Large intestine (tissue), 12 donors: Measurements from ENCODE around the gene SRPX2. TPM values are rescaled to one million over a fixed set of nuclear protein-coding genes. Genes with fewer than 3 reads are reported as not detected.

ENCODE experiments used
- DNase-seq, 2 donors: peaks; one replicate each; pipeline versions ENCODE4 v3.0.0 to v3.0.0-alpha.2; 2013
- H3K27ac ChIP-seq: one replicate; pipeline ENCODE4 v1.5.1; 2013; ENCODE audit warnings: low read length
- H3K27me3 ChIP-seq: 2 replicates; pipeline ENCODE4 v1.6.1; 2013; ENCODE audit warnings: low read length; ENCODE audit not compliant: control insufficient read depth, insufficient read depth
- H3K36me3 ChIP-seq: 2 replicates; pipeline ENCODE4 v1.6.1; 2013; ENCODE audit warnings: low read length; ENCODE audit not compliant: control insufficient read depth, insufficient read depth
- H3K4me1 ChIP-seq: one replicate; pipeline ENCODE4 v1.6.1; 2013; ENCODE audit warnings: low read length; ENCODE audit not compliant: control insufficient read depth, insufficient read depth
- H3K4me3 ChIP-seq: one replicate; pipeline ENCODE4 v1.5.1; 2013; ENCODE audit warnings: low read length
- H3K9me3 ChIP-seq: one replicate; pipeline ENCODE4 v1.6.1; 2013; ENCODE audit warnings: mild to moderate bottlenecking, low read depth, low read length, moderate library complexity; ENCODE audit not compliant: control insufficient read depth
- WGBS: methylation state at CpG from one replicate; pipeline ENCODE4 v1.1.5; 2013; ENCODE audit warnings: low lambda C conversion rate; ENCODE audit not compliant: insufficient coverage; 5-methylcytosine and 5-hydroxymethylcytosine counted together
- long read RNA-seq, 11 donors: transcript quantifications; one replicate each; lab custom pipeline, GENCODE V29; 2026
- polyA plus RNA-seq: library from polyadenylated mRNA; unstranded; fragments of 120-200 nt; gene quantifications from one replicate; pipeline ENCODE4 v1.2.1, GENCODE V29; 2013

SRPX2 gene
- 6.1 TPM for polyA plus RNA-seq
- long read RNA-seq, donor 1, full-length matches to known transcripts = 2 of 2 reads
- long read RNA-seq, donor 1, partial matches to known transcripts = 0 of 2 reads
- long read RNA-seq, donor 1, other reads (novel, unspliced or antisense) = 0 of 2 reads
- long read RNA-seq, donor 2, full-length matches to known transcripts = 1 of 1 reads
- long read RNA-seq, donor 2, partial matches to known transcripts = 0 of 1 reads
- long read RNA-seq, donor 2, other reads (novel, unspliced or antisense) = 0 of 1 reads
- long read RNA-seq, donor 3, full-length matches to known transcripts = 1 of 1 reads
- long read RNA-seq, donor 3, partial matches to known transcripts = 0 of 1 reads
- long read RNA-seq, donor 3, other reads (novel, unspliced or antisense) = 0 of 1 reads
- long read RNA-seq, donor 4 = 0 reads
- long read RNA-seq, donor 5, full-length matches to known transcripts = 2 of 2 reads
- long read RNA-seq, donor 5, partial matches to known transcripts = 0 of 2 reads
- long read RNA-seq, donor 5, other reads (novel, unspliced or antisense) = 0 of 2 reads
- long read RNA-seq, donor 6, full-length matches to known transcripts = 2 of 2 reads
- long read RNA-seq, donor 6, partial matches to known transcripts = 0 of 2 reads
- long read RNA-seq, donor 6, other reads (novel, unspliced or antisense) = 0 of 2 reads
- long read RNA-seq, donor 7, full-length matches to known transcripts = 1 of 1 reads
- long read RNA-seq, donor 7, partial matches to known transcripts = 0 of 1 reads
- long read RNA-seq, donor 7, other reads (novel, unspliced or antisense) = 0 of 1 reads
- long read RNA-seq, donor 8, full-length matches to known transcripts = 6 of 6 reads
- long read RNA-seq, donor 8, partial matches to known transcripts = 0 of 6 reads
- long read RNA-seq, donor 8, other reads (novel, unspliced or antisense) = 0 of 6 reads
- long read RNA-seq, donor 9, full-length matches to known transcripts = 3 of 3 reads
- long read RNA-seq, donor 9, partial matches to known transcripts = 0 of 3 reads
- long read RNA-seq, donor 9, other reads (novel, unspliced or antisense) = 0 of 3 reads
- long read RNA-seq, donor 10, full-length matches to known transcripts = 1 of 1 reads
- long read RNA-seq, donor 10, partial matches to known transcripts = 0 of 1 reads
- long read RNA-seq, donor 10, other reads (novel, unspliced or antisense) = 0 of 1 reads
- long read RNA-seq, donor 11 = 0 reads

GRCh38 chrX:100643956-100644860 lies at the start of gene SRPX2:
Gene SRPX2 (plus strand): TSS chrX:100644199. CDS start chrX:100646323, 2,124 bp downstream.
- peak within 1 kb of the TSS; percentile 11 for H3K4me3 ChIP-seq
- H3K4me1 ChIP-seq = peaks cover 30% of the 10 kb centered on the region
- H3K9me3 ChIP-seq = no peaks in the 10 kb centered on the region
- H3K27me3 ChIP-seq = no peaks in the 10 kb centered on the region
- peak within 1 kb of the TSS; percentile 39 for H3K27ac ChIP-seq
- WGBS = no CpG with 5 or more reads among the region's 11 CpGs
- DNase-seq = peak; percentile 33 to 45
- H3K36me3 ChIP-seq = no peaks in the 10 kb centered on the region

GRCh38 chrX:100596601-100597000 lies 47.4 kb upstream of the SRPX2 start:
- H3K27ac ChIP-seq = no peak overlapping the region
- no peaks in the 10 kb centered on the region for H3K27me3 ChIP-seq
- no peaks in the 10 kb centered on the region for H3K9me3 ChIP-seq
- H3K36me3 ChIP-seq = no peaks in the 10 kb centered on the region
- DNase-seq = no peak
- no CpG with 5 or more reads among the region's 2 CpGs for WGBS
- no peak overlapping the region for H3K4me3 ChIP-seq
- peaks cover 19% of the 10 kb centered on the region for H3K4me1 ChIP-seq

- WGBS = no CpG with 5 or more reads among the region's 9 CpGs
- DNase-seq = no peak
- Histone ChIP-seq H3K36me3 (no peaks in the 10 kb centered on the region), H3K9me3 (no peaks in the 10 kb centered on the region), H3K27ac (no peak overlapping the region), H3K4me1 (peaks cover 5% of the 10 kb centered on the region), H3K27me3 (no peaks in the 10 kb centered on the region), H3K4me3 (no peak overlapping the region)
Measured at GRCh38 chrX:100599456-100599855, 44.5 kb upstream of the SRPX2 start.

- peaks cover 5% of the 10 kb centered on the region for H3K4me1 ChIP-seq
- H3K4me3 ChIP-seq = no peak overlapping the region
- no peaks in the 10 kb centered on the region for H3K9me3 ChIP-seq
- no peaks in the 10 kb centered on the region for H3K36me3 ChIP-seq
- no peaks in the 10 kb centered on the region for H3K27me3 ChIP-seq
- DNase-seq = no peak
- H3K27ac ChIP-seq = peak overlapping the region; percentile 38
Measured at GRCh38 chrX:100600340-100600739, 43.7 kb upstream of the SRPX2 start.

- no peaks in the 10 kb centered on the region for H3K36me3 ChIP-seq
Measured at GRCh38 chrX:100600758-100601157, 43.2 kb upstream of the SRPX2 start.

GRCh38 chrX:100606753-100607152 lies 37.2 kb upstream of the SRPX2 start:
- no CpG with 5 or more reads among the region's 1 CpG for WGBS
- H3K27ac ChIP-seq = no peak overlapping the region
- H3K4me1 ChIP-seq = no peaks in the 10 kb centered on the region

More at GRCh38 chrX:100600758-100601157, 43.2 kb upstream of the SRPX2 start:
- Histone ChIP-seq H3K4me3 (no peak overlapping the region), H3K4me1 (peaks cover 5% of the 10 kb centered on the region), H3K27me3 (no peaks in the 10 kb centered on the region), H3K9me3 (no peaks in the 10 kb centered on the region), H3K27ac (peak overlapping the region; percentile 38)
- no CpG with 5 or more reads among the region's 1 CpG for WGBS
- peak in 1 of 2 donors; percentile 53 for DNase-seq

GRCh38 chrX:100609591-100609990 lies 34.4 kb upstream of the SRPX2 start:
- no peak overlapping the region for H3K4me3 ChIP-seq
- WGBS = no CpG with 5 or more reads among the region's 1 CpG
- H3K27ac ChIP-seq = no peak overlapping the region
- no peaks in the 10 kb centered on the region for H3K9me3 ChIP-seq
- no peaks in the 10 kb centered on the region for H3K4me1 ChIP-seq
- no peaks in the 10 kb centered on the region for H3K36me3 ChIP-seq
- DNase-seq = no peak
- no peaks in the 10 kb centered on the region for H3K27me3 ChIP-seq

More at GRCh38 chrX:100606753-100607152, 37.2 kb upstream of the SRPX2 start:
- Histone ChIP-seq H3K4me3 (no peak overlapping the region), H3K36me3 (no peaks in the 10 kb centered on the region), H3K27me3 (no peaks in the 10 kb centered on the region), H3K9me3 (no peaks in the 10 kb centered on the region)
- no peak for DNase-seq

- no peaks in the 10 kb centered on the region for H3K4me1 ChIP-seq
- no peaks in the 10 kb centered on the region for H3K36me3 ChIP-seq
- no peak overlapping the region for H3K27ac ChIP-seq
- WGBS = no CpG with 5 or more reads among the region's 5 CpGs
- no peaks in the 10 kb centered on the region for H3K27me3 ChIP-seq
- no peak overlapping the region for H3K4me3 ChIP-seq
- H3K9me3 ChIP-seq = no peaks in the 10 kb centered on the region
- DNase-seq = no peak
Measured at GRCh38 chrX:100611951-100612350, 32.0 kb upstream of the SRPX2 start.

GRCh38 chrX:100615005-100615404 lies 29.0 kb upstream of the SRPX2 start:
- H3K27ac ChIP-seq = no peak overlapping the region
- H3K9me3 ChIP-seq = no peaks in the 10 kb centered on the region
- no peaks in the 10 kb centered on the region for H3K36me3 ChIP-seq
- no peaks in the 10 kb centered on the region for H3K27me3 ChIP-seq
- no peak for DNase-seq
- WGBS = no CpG with 5 or more reads among the region's 3 CpGs
- H3K4me3 ChIP-seq = no peak overlapping the region
- no peaks in the 10 kb centered on the region for H3K4me1 ChIP-seq
